HG02798 (cell line): ENCODE measurements around the gene FAM120A.

Experiments
- ATAC-seq: cut with Tn5 transposase; IDR thresholded peaks from one replicate; pipeline ENCODE4 v1.9.1; 2021; ENCODE audit warnings: mild to moderate bottlenecking; ENCODE audit not compliant: unreplicated experiment, poor library complexity

Gene FAM120A

GRCh38 chr9:93601666-93602065 is 150.2 kb downstream of the FAM120A start:
- ATAC-seq: no peak

- ATAC-seq: no peak
These were observed 151.5 kb downstream of the FAM120A start for GRCh38 chr9:93603011-93603410.

- no peak for ATAC-seq
These were observed 152.4 kb downstream of the FAM120A start for GRCh38 chr9:93603906-93604326.

GRCh38 chr9:93606187-93606586 is 154.7 kb downstream of the FAM120A start:
- no peak for ATAC-seq

GRCh38 chr9:93610206-93610605 is 158.7 kb downstream of the FAM120A start:
- ATAC-seq: no peak

GRCh38 chr9:93612052-93612795 is 160.7 kb downstream of the FAM120A start:
- no peak for ATAC-seq

- peak; percentile 82 for ATAC-seq
These were observed 161.3 kb downstream of the FAM120A start for GRCh38 chr9:93612796-93613154.

GRCh38 chr9:93613174-93613573 is 161.7 kb downstream of the FAM120A start:
- no peak for ATAC-seq

- ATAC-seq: no peak
These were observed 162.3 kb downstream of the FAM120A start for GRCh38 chr9:93613791-93614190.

- ATAC-seq: no peak
These were observed 163.5 kb downstream of the FAM120A start for GRCh38 chr9:93614830-93615468.
